HepG2 (cell line): ENCODE data around the gene EDN2. TPM values are rescaled to one million over a fixed set of nuclear protein-coding genes. Genes with fewer than 3 reads are reported as not detected.

Source experiments
- ATAC-seq: fragments of 200-7000 bp; cut with Tn5 transposase; 3 replicates; pipeline ENCODE4 v1.9.1; 2020; ENCODE audit warnings: mild to moderate bottlenecking, moderate library complexity
- BruUV-seq: library from RNA; stranded (reverse); fragments of 400-500 nt; replicated peaks from 2 replicates; lab custom pipeline; 2021; lab: Mats Ljungman, UMichigan
- CTCF ChIA-PET: fragments of 300-600 bp; formaldehyde crosslinking; extraction: SDS; loops from one replicate; lab custom pipeline; 2021; ENCODE audit warnings: low total read pairs, inconsistent platforms, low intra/inter-chr PET ratio; lab: Yijun Ruan, JAX
- POLR2A ChIA-PET: fragments of 350-600 bp; sonication (Branson Sonifier 250); formaldehyde crosslinking; loops from one replicate; lab custom pipeline; 2020; ENCODE audit warnings: antibody characterized with exemption, inconsistent platforms; lab: Yijun Ruan, JAX
- DNase-seq: peaks from one replicate; pipeline ENCODE4 v3.0.0-alpha.2; 2015; ENCODE audit warnings: low spot score
- FAIRE-seq: peaks from 3 replicates; lab custom pipeline; 2011; peaks lifted over from hg19 to GRCh38; lab: Jason Lieb, UNC
- H2AFZ ChIP-seq: one replicate; pipeline ENCODE4 v1.6.1; 2011; ENCODE audit warnings: low read length, inconsistent platforms
- H3K27ac ChIP-seq: fragments of 300-600 bp; 3 replicates; pipeline ENCODE4 v1.8.0; 2011; ENCODE audit warnings: mixed run types, mild to moderate bottlenecking, mixed read lengths, low read length, inconsistent platforms; ENCODE audit not compliant: insufficient read depth; ENCODE audit errors: extremely low read length
- H3K27me3 ChIP-seq, 2 experiments: fragments of 200-600 bp in 1 of 2; 2 replicates in 1 of 2; 3 replicates in 1 of 2; pipeline versions ENCODE4 v1.6.0 to v1.8.0; 2011; ENCODE audit warnings: low read length in 2 of 2, mild to moderate bottlenecking in 2 of 2, moderate library complexity in 2 of 2, inconsistent platforms in 1 of 2; ENCODE audit not compliant: insufficient read depth in 2 of 2, control insufficient read depth in 1 of 2
- H3K36me3 ChIP-seq, 2 experiments: fragments of 200-600 bp in 1 of 2; replicated peaks in 1 of 2; 2 replicates in 1 of 2; 3 replicates in 1 of 2; pipeline versions ENCODE4 v1.5.1 to v1.8.0; 2011; ENCODE audit warnings: low read length in 2 of 2, inconsistent platforms in 1 of 2; ENCODE audit not compliant: insufficient read depth in 2 of 2, control insufficient read depth in 1 of 2
- H3K4me1 ChIP-seq: 2 replicates; pipeline ENCODE4 v1.5.1; 2012; ENCODE audit warnings: low read length, inconsistent platforms; ENCODE audit not compliant: insufficient read depth
- H3K4me2 ChIP-seq: 2 replicates; pipeline ENCODE4 v1.6.0; 2011; ENCODE audit warnings: low read depth, low read length, inconsistent platforms
- H3K4me3 ChIP-seq, 3 experiments: fragments of 200-600 bp in 1 of 3; sonication (generic), shearing (Covaris generic) in 1 of 3; replicated peaks in 1 of 3; 2 replicates each; pipeline ENCODE4 v1.5.1; 2011 to 2016; ENCODE audit warnings: low read length in 3 of 3, inconsistent platforms in 2 of 3, low read depth in 2 of 3, mild to moderate bottlenecking in 2 of 3, control low read depth in 1 of 3, mixed read lengths in 1 of 3; ENCODE audit not compliant: insufficient read depth in 1 of 3
- H3K79me2 ChIP-seq: one replicate; pipeline ENCODE4 v1.6.1; 2011; ENCODE audit warnings: low read length, inconsistent platforms; ENCODE audit not compliant: insufficient read depth
- H3K9ac ChIP-seq: 2 replicates; pipeline ENCODE4 v1.6.0; 2011; ENCODE audit warnings: mild to moderate bottlenecking, low read depth, low read length, inconsistent platforms; ENCODE audit not compliant: insufficient read depth
- H3K9me3 ChIP-seq: 2 replicates; pipeline ENCODE4 v1.5.1; 2012; ENCODE audit warnings: mild to moderate bottlenecking, low read length
- H4K20me1 ChIP-seq: 2 replicates; pipeline ENCODE4 v1.6.0; 2011; ENCODE audit warnings: inconsistent platforms, mild to moderate bottlenecking, low read length, moderate library complexity; ENCODE audit not compliant: insufficient read depth
- ASH2L ChIP-seq: fragments of 300-600, 200-600 bp; sonication (generic); IDR thresholded peaks from 2 replicates; pipeline ENCODE4 v1.7.0; 2017; ENCODE audit warnings: low read depth, mild to moderate bottlenecking, moderate library complexity, mixed read lengths, low read length; ENCODE audit not compliant: insufficient read length
- ELF3 ChIP-seq: IDR thresholded peaks from 2 replicates; pipeline ENCODE4 v1.6.1; 2016; ENCODE audit warnings: missing genetic modification reagents, missing compliant biosample characterization
- FOXJ3 ChIP-seq: sonication (generic); formaldehyde crosslinking; IDR thresholded peaks from 2 replicates; pipeline ENCODE4 v1.4.0; 2020; ENCODE audit warnings: missing genetic modification reagents, mild to moderate bottlenecking, borderline replicate concordance
- MEIS1 ChIP-seq: sonication (generic); formaldehyde crosslinking; IDR thresholded peaks from 2 replicates; pipeline ENCODE4 v1.9.0; 2021; ENCODE audit warnings: mild to moderate bottlenecking, missing genetic modification reagents, moderate library complexity, borderline replicate concordance
- RXRA ChIP-seq: sonication (generic); formaldehyde crosslinking; IDR thresholded peaks from 2 replicates; pipeline ENCODE4 v1.5.1; 2020; ENCODE audit warnings: missing genetic modification reagents
- ZBTB1 ChIP-seq: sonication (generic); formaldehyde crosslinking; IDR thresholded peaks from 2 replicates; pipeline ENCODE4 v1.4.0; 2020; ENCODE audit warnings: missing genetic modification reagents, borderline replicate concordance
- ZBTB25 ChIP-seq: IDR thresholded peaks from 2 replicates; pipeline ENCODE4 v1.6.1; 2018; ENCODE audit warnings: missing genetic modification reagents
- ZBTB8A ChIP-seq: sonication (generic); formaldehyde crosslinking; IDR thresholded peaks from 2 replicates; pipeline ENCODE4 v1.4.0; 2020; ENCODE audit warnings: mild to moderate bottlenecking, low read depth, missing genetic modification reagents, borderline replicate concordance
- ZNF549 ChIP-seq: sonication (generic); formaldehyde crosslinking; IDR thresholded peaks from 2 replicates; pipeline ENCODE4 v1.5.0; 2020; ENCODE audit warnings: missing genetic modification reagents
- ZNF790 ChIP-seq: sonication (generic); formaldehyde crosslinking; IDR thresholded peaks from 2 replicates; pipeline ENCODE4 v1.8.0; 2022; ENCODE audit warnings: missing genetic modification reagents, mild to moderate bottlenecking, borderline replicate concordance
- WGBS: methylation state at CpG from one replicate; pipeline ENCODE4 v1.1.6; 2017; ENCODE audit warnings: low lambda C conversion rate; 5-methylcytosine and 5-hydroxymethylcytosine counted together
- in situ Hi-C: cut with HindIII; loops from 2 replicates; pipeline ENCODE4 v1.10.0; 2017; ENCODE audit warnings: low pct_unique_long_range_greater_than_20kb; ENCODE audit not compliant: extremely low pct_ligation_motif_present
- intact Hi-C: fragments of 100-400 bp; cut with micrococcal nuclease; formaldehyde crosslinking; loops from one replicate; pipeline ENCODE4 v1.10.0; 2022; ENCODE audit not compliant: unreplicated experiment
- polyA plus RNA-seq, 8 experiments: library from polyadenylated mRNA; depleted of rRNA in 3 of 8; stranded (reverse) in 7 of 8; unstranded in 1 of 8; fragments of >200 nt; fragmentation: Illumina TruSeq in 4 of 8; extraction: Trizol in 4 of 8; gene quantifications; 2 replicates each; pipeline versions ENCODE4 v1.2.1 to v1.2.3, GENCODE V29; 2011 to 2016; ENCODE audit warnings: low read depth in 4 of 8, missing spikeins in 1 of 8, mixed read lengths in 1 of 8; ENCODE audit not compliant: insufficient read depth in 1 of 8
- total RNA-seq, 5 experiments: library from RNA; depleted of rRNA; stranded (reverse); fragments of >200 nt; fragmentation: Illumina TruSeq; extraction: Trizol; gene quantifications; 2 replicates each; pipeline ENCODE4 v1.2.3, GENCODE V29; 2016; ENCODE audit warnings: low read depth in 1 of 5
- TF ChIP-seq, protein P1 (sequence below): sonication (generic); formaldehyde crosslinking; IDR thresholded peaks from 2 replicates; pipeline ENCODE4 v1.4.0; 2020; ENCODE audit warnings: missing genetic modification reagents
- TF ChIP-seq, protein P2 (sequence below): IDR thresholded peaks from 2 replicates; pipeline ENCODE4 v1.4.0; 2020; ENCODE audit warnings: mild to moderate bottlenecking, missing genetic modification reagents

EDN2 gene
- total and polyA plus RNA-seq, 2 of the 13 experiments (the other 11 are each of a cell fraction or from before 2014, with no cell fraction given) = not detected

DNA sequence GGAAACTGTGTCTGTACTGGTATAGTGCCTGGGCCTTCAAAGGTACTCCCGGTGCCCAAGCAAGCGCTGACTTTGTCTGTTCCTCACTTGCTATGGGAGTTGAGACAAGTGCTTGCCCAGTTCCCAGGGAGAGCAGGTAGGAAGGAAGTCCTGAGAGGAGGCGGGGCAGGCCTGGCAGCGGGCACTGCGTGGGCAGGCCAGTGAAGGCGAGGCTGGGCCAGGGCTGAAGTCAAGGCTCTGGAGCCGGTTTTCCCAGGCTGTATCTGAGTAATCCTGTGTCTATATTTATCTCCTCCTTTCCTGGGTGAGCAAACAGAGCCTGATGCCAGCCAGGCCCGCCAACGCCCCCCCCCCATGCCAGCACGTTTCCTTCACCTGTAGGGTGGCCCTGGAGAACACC, 15.9 kb upstream of the EDN2 start:
- ChIA-PET CTCF (no interaction called here), POLR2A (no interaction called here)
- Histone ChIP-seq H3K9ac (no peak overlapping the region), H3K27ac (no peak overlapping the region), H3K36me3 (no peaks in the 10 kb centered on the region), H3K27me3 (peaks cover 0 to 14% of the 10 kb centered on the region in 2 experiments; a peak in 2 of 5 replicates), H3K4me1 (no peaks in the 10 kb centered on the region), H3K4me3 (no peak overlapping the region), H2AFZ (no peak overlapping the region), H3K4me2 (no peak overlapping the region), H4K20me1 (no peaks in the 10 kb centered on the region), H3K9me3 (no peaks in the 10 kb centered on the region), H3K79me2 (no peaks in the 10 kb centered on the region)
- intact Hi-C loops (no loop called here), in situ Hi-C loops (no loop called here)
- ATAC-seq = no peak
- FAIRE-seq = no peak
- 75% methylated on average over 7 of the region's 10 CpGs for WGBS
- no peak for DNase-seq
- BruUV-seq = no TSS peak
- TF ChIP-seq ELF3 (CRISPR knock-in tag) = no peak
- no peak for TF ChIP-seq ZBTB8A
- TF ChIP-seq ZBTB1 = no peak
- TF ChIP-seq, protein P1, sequence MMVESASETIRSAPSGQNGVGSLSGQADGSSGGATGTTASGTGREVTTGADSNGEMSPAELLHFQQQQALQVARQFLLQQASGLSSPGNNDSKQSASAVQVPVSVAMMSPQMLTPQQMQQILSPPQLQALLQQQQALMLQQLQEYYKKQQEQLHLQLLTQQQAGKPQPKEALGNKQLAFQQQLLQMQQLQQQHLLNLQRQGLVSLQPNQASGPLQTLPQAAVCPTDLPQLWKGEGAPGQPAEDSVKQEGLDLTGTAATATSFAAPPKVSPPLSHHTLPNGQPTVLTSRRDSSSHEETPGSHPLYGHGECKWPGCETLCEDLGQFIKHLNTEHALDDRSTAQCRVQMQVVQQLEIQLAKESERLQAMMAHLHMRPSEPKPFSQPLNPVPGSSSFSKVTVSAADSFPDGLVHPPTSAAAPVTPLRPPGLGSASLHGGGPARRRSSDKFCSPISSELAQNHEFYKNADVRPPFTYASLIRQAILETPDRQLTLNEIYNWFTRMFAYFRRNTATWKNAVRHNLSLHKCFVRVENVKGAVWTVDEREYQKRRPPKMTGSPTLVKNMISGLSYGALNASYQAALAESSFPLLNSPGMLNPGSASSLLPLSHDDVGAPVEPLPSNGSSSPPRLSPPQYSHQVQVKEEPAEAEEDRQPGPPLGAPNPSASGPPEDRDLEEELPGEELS (CRISPR knock-in tag) = no peak
- TF ChIP-seq MEIS1 = no peak
- no peak for TF ChIP-seq ZBTB25 (CRISPR knock-in tag)
- no peak for TF ChIP-seq FOXJ3
- TF ChIP-seq ZNF790 (CRISPR knock-in tag) = no peak
- TF ChIP-seq ZNF549 (CRISPR knock-in tag) = no peak
- no peak for TF ChIP-seq ASH2L
- TF ChIP-seq, protein P2, sequence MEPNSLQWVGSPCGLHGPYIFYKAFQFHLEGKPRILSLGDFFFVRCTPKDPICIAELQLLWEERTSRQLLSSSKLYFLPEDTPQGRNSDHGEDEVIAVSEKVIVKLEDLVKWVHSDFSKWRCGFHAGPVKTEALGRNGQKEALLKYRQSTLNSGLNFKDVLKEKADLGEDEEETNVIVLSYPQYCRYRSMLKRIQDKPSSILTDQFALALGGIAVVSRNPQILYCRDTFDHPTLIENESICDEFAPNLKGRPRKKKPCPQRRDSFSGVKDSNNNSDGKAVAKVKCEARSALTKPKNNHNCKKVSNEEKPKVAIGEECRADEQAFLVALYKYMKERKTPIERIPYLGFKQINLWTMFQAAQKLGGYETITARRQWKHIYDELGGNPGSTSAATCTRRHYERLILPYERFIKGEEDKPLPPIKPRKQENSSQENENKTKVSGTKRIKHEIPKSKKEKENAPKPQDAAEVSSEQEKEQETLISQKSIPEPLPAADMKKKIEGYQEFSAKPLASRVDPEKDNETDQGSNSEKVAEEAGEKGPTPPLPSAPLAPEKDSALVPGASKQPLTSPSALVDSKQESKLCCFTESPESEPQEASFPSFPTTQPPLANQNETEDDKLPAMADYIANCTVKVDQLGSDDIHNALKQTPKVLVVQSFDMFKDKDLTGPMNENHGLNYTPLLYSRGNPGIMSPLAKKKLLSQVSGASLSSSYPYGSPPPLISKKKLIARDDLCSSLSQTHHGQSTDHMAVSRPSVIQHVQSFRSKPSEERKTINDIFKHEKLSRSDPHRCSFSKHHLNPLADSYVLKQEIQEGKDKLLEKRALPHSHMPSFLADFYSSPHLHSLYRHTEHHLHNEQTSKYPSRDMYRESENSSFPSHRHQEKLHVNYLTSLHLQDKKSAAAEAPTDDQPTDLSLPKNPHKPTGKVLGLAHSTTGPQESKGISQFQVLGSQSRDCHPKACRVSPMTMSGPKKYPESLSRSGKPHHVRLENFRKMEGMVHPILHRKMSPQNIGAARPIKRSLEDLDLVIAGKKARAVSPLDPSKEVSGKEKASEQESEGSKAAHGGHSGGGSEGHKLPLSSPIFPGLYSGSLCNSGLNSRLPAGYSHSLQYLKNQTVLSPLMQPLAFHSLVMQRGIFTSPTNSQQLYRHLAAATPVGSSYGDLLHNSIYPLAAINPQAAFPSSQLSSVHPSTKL (CRISPR knock-in tag) = no peak
- no peak for TF ChIP-seq RXRA
